Naive thymus-derived CD4-positive, alpha-beta T cell (primary cell): ENCODE results near the gene ZBTB46. TPM values are rescaled to one million over a fixed set of nuclear protein-coding genes. Genes with fewer than 3 reads are reported as not detected.
A peak's percentile ranks its signal among the peaks of the same experiment; 100 is the strongest.

ENCODE experiments used
- ATAC-seq: fragments of 150-1000 bp; cut with Tn5 transposase; 2 replicates; pipeline ENCODE4 v1.10.0; 2021; ENCODE audit warnings: mild to moderate bottlenecking, moderate library complexity
- CTCF ChIA-PET: fragments of 350-600 bp; sonication (Branson Sonifier 250); formaldehyde crosslinking; loops from one replicate; lab custom pipeline; 2021; ENCODE audit warnings: antibody characterized with exemption; lab: Charles Lee
- POLR2A ChIA-PET: fragments of 350-600 bp; sonication (Branson Sonifier 250); formaldehyde crosslinking; loops from one replicate; lab custom pipeline; 2021; ENCODE audit warnings: antibody characterized with exemption, inconsistent platforms; lab: Charles Lee
- DNase-seq, 9 donors: peaks; one replicate each; pipeline versions ENCODE4 v3.0.0 to v3.0.0-alpha.2; 2020 to 2022; ENCODE audit warnings: mixed read lengths in 1 of 9
- H3K27ac ChIP-seq: one replicate; pipeline ENCODE4 v1.7.0; 2013; ENCODE audit warnings: mild to moderate bottlenecking, low read depth, low read length, moderate library complexity
- H3K27me3 ChIP-seq, 2 donors: one replicate each; pipeline ENCODE4 v1.7.0; 2013; ENCODE audit warnings: low read length in 2 of 2, mild to moderate bottlenecking in 2 of 2, moderate library complexity in 2 of 2; ENCODE audit not compliant: control insufficient read depth in 2 of 2, insufficient read depth in 2 of 2
- H3K36me3 ChIP-seq, 3 experiments: 1 replicate in 2 of 3; 2 replicates in 1 of 3; pipeline ENCODE4 v1.7.0; 2013; ENCODE audit warnings: low read length in 3 of 3, mild to moderate bottlenecking in 3 of 3, moderate library complexity in 1 of 3; ENCODE audit not compliant: insufficient read depth in 3 of 3, control insufficient read depth in 2 of 3
- H3K4me1 ChIP-seq, 2 donors: one replicate each; pipeline ENCODE4 v1.7.0; 2013; ENCODE audit warnings: low read length in 2 of 2, mild to moderate bottlenecking in 2 of 2, moderate library complexity in 1 of 2; ENCODE audit not compliant: control insufficient read depth in 2 of 2, insufficient read depth in 2 of 2
- H3K4me3 ChIP-seq: 2 replicates; pipeline ENCODE4 v1.7.0; 2013; ENCODE audit warnings: mild to moderate bottlenecking, low read length
- H3K9me3 ChIP-seq, 3 experiments: 1 replicate in 2 of 3; 2 replicates in 1 of 3; pipeline ENCODE4 v1.7.0; 2013; ENCODE audit warnings: low read length in 3 of 3; ENCODE audit not compliant: control insufficient read depth in 2 of 3
- H3K27ac Mint-ChIP-seq, 9 donors: one replicate each; pipeline ENCODE4 v1.8.0; 2020 to 2022; ENCODE audit warnings: mixed read lengths in 9 of 9, mild to moderate bottlenecking in 8 of 9, moderate library complexity in 5 of 9, inconsistent platforms in 2 of 9
- H3K27me3 Mint-ChIP-seq, 5 donors: one replicate each; pipeline ENCODE4 v1.8.0; 2021 to 2022; ENCODE audit warnings: mixed read lengths in 5 of 5, mild to moderate bottlenecking in 1 of 5
- H3K36me3 Mint-ChIP-seq, 5 donors: one replicate each; pipeline ENCODE4 v1.8.0; 2020 to 2022; ENCODE audit warnings: mixed read lengths in 5 of 5, mild to moderate bottlenecking in 3 of 5, inconsistent platforms in 1 of 5
- H3K4me1 Mint-ChIP-seq, 7 donors: one replicate each; pipeline ENCODE4 v1.8.0; 2020 to 2022; ENCODE audit warnings: mixed read lengths in 7 of 7, mild to moderate bottlenecking in 3 of 7, inconsistent platforms in 1 of 7
- H3K4me3 Mint-ChIP-seq, 10 donors: one replicate each; pipeline ENCODE4 v1.8.0; 2020 to 2022; ENCODE audit warnings: mild to moderate bottlenecking in 10 of 10, mixed read lengths in 10 of 10, moderate library complexity in 6 of 10, inconsistent platforms in 2 of 10
- H3K9me3 Mint-ChIP-seq, 11 donors: one replicate each; pipeline ENCODE4 v1.8.0; 2020 to 2022; ENCODE audit warnings: mixed read lengths in 11 of 11, mild to moderate bottlenecking in 4 of 11, inconsistent platforms in 1 of 11, moderate library complexity in 1 of 11
- intact Hi-C, 2 donors: fragments of 100-400 bp; cut with micrococcal nuclease; formaldehyde crosslinking; loops; one replicate each; pipeline ENCODE4 v1.15.1; 2023
- polyA plus RNA-seq, 2 donors: library from polyadenylated mRNA; unstranded; fragments of 300-500 nt; fragmentation: Illumina TruSeq; gene quantifications; one replicate each; pipeline ENCODE4 v1.2.3, GENCODE V29; 2021
- total RNA-seq, 6 experiments: library from RNA in 5 of 6; stranded (reverse) in 5 of 6; gene quantifications; 1 replicate in 5 of 6; 2 replicates in 1 of 6; pipeline ENCODE4 v1.2.3 and lab custom pipeline; 2021 to 2026

The ZBTB46 gene
- total and polyA plus RNA-seq, 7 experiments from 2014 or later, result 0.03 to 1.7 (median 0.07) TPM; not detected in 1

GRCh38 chr20:63836458-63837344, 5.6 kb upstream of the ZBTB46 start:
- Histone ChIP-seq H3K9me3 (no peaks in the 10 kb centered on the region), H3K27ac (no peak overlapping the region), H3K4me3 (no peak overlapping the region), H3K36me3 (no peaks in the 10 kb centered on the region), H3K4me1 (no peaks in the 10 kb centered on the region), H3K27me3 (no peaks in the 10 kb centered on the region)
- Mint-ChIP-seq H3K4me3 (no peak overlapping the region), H3K9me3 (no peaks in the 10 kb centered on the region), H3K27me3 (peaks cover 0 to 25% (median 0%) of the 10 kb centered on the region in 5 donors), H3K4me1 (peaks cover 0 to 5% (median 0%) of the 10 kb centered on the region in 7 donors), H3K27ac (no peak overlapping the region), H3K36me3 (no peaks in the 10 kb centered on the region)
- POLR2A ChIA-PET, result no interaction called here
- ATAC-seq (no peak), DNase-seq (no peak)
- intact Hi-C loops, result no loop called here
- CTCF ChIA-PET, result no interaction called here

GRCh38 chr20:63835021-63835858, 4.2 kb upstream of the ZBTB46 start:
- Mint-ChIP-seq H3K9me3 (no peaks in the 10 kb centered on the region), H3K4me1 (peaks cover 0 to 5% (median 0%) of the 10 kb centered on the region in 7 donors), H3K27ac (no peak overlapping the region), H3K36me3 (no peaks in the 10 kb centered on the region), H3K27me3 (peaks cover 0 to 22% (median under 1%) of the 10 kb centered on the region in 5 donors), H3K4me3 (no peak overlapping the region)
- H3K27ac ChIP-seq, result no peak overlapping the region
- CTCF ChIA-PET, result interaction anchor here (0.6 kb wide), 1 partner anchor 10 kb away, joined by 3 read pairs; no protein-coding TSS in a partner anchor
- no peaks in the 10 kb centered on the region for H3K9me3 ChIP-seq
- DNase-seq (no peak), ATAC-seq (no peak)
- POLR2A ChIA-PET, result no interaction called here
- no peaks in the 10 kb centered on the region for H3K4me1 ChIP-seq
- H3K27me3 ChIP-seq, result no peaks in the 10 kb centered on the region
- H3K36me3 ChIP-seq, result no peaks in the 10 kb centered on the region
- intact Hi-C loops, result no loop called here
- H3K4me3 ChIP-seq, result no peak overlapping the region

DNA sequence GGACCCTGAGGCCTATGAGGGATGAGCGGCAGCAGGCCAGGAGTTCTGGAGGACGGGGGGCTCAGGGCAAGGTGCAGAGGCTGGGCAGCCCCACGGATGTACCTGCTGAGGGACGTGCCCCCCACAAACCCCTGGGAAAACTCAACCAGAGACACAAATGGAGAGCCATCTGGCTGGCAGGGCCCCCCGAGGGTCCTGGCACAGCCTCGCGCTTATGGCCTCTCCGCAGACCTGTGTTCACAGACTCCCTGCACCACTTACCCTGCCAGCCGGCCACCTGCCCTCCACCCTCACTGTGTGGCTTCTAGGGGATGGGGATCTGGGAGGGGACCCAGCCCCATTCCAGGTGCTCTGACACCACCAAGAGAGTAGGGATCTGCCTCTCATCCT, 3.4 kb upstream of the ZBTB46 start:
- H3K27me3 ChIP-seq, result peaks cover 0 to 6% of the 10 kb centered on the region in 2 donors
- Mint-ChIP-seq H3K36me3 (peaks cover 0 to 5% (median 0%) of the 10 kb centered on the region in 5 donors), H3K27me3 (peaks cover 7 to 28% (median 8%) of the 10 kb centered on the region in 5 donors), H3K4me1 (peaks cover 7 to 12% (median 7%) of the 10 kb centered on the region in 7 donors), H3K27ac (no peak overlapping the region), H3K9me3 (peaks cover 0 to 4% (median 0%) of the 10 kb centered on the region in 11 donors), H3K4me3 (no peak overlapping the region)
- ChIA-PET POLR2A (no interaction called here), CTCF (interaction anchor here (0.6 kb wide), 1 partner anchor 9 kb away, joined by 3 read pairs; no protein-coding TSS in a partner anchor)
- no peak for ATAC-seq
- no peak overlapping the region for H3K4me3 ChIP-seq
- DNase-seq, result no peak
- intact Hi-C loops, result no loop called here
- no peaks in the 10 kb centered on the region for H3K9me3 ChIP-seq
- H3K4me1 ChIP-seq, result peaks cover 4 to 6% of the 10 kb centered on the region in 2 donors
- H3K36me3 ChIP-seq, result no peaks in the 10 kb centered on the region
- no peak overlapping the region for H3K27ac ChIP-seq

- H3K4me3 Mint-ChIP-seq, result peak overlapping the region in 4 of 10 donors; percentile 45 to 75 (median 46)
- H3K4me1 Mint-ChIP-seq, result peaks cover 9 to 14% (median 10%) of the 10 kb centered on the region in 7 donors
- CTCF ChIA-PET, result interaction anchor here (0.7 kb wide), 1 partner anchor 266 kb away, joined by 3 read pairs; no protein-coding TSS in a partner anchor
- H3K9me3 Mint-ChIP-seq, result peaks cover 0 to 4% (median 0%) of the 10 kb centered on the region in 11 donors
- Histone ChIP-seq H3K4me1 (peaks cover 4 to 10% of the 10 kb centered on the region in 2 donors), H3K27ac (no peak overlapping the region), H3K27me3 (peaks cover 4 to 12% of the 10 kb centered on the region in 2 donors), H3K9me3 (no peaks in the 10 kb centered on the region), H3K36me3 (no peaks in the 10 kb centered on the region), H3K4me3 (no peak overlapping the region)
- peaks cover 0 to 5% (median 0%) of the 10 kb centered on the region in 5 donors for H3K36me3 Mint-ChIP-seq
- DNase-seq, result no peak
- POLR2A ChIA-PET, result no interaction called here
- H3K27ac Mint-ChIP-seq, result no peak overlapping the region
- peaks cover 12 to 34% (median 14%) of the 10 kb centered on the region in 5 donors for H3K27me3 Mint-ChIP-seq
- intact Hi-C loops, result no loop called here
- no peak for ATAC-seq
These were observed 2.9 kb upstream of the ZBTB46 start for GRCh38 chr20:63833776-63834490.

DNA sequence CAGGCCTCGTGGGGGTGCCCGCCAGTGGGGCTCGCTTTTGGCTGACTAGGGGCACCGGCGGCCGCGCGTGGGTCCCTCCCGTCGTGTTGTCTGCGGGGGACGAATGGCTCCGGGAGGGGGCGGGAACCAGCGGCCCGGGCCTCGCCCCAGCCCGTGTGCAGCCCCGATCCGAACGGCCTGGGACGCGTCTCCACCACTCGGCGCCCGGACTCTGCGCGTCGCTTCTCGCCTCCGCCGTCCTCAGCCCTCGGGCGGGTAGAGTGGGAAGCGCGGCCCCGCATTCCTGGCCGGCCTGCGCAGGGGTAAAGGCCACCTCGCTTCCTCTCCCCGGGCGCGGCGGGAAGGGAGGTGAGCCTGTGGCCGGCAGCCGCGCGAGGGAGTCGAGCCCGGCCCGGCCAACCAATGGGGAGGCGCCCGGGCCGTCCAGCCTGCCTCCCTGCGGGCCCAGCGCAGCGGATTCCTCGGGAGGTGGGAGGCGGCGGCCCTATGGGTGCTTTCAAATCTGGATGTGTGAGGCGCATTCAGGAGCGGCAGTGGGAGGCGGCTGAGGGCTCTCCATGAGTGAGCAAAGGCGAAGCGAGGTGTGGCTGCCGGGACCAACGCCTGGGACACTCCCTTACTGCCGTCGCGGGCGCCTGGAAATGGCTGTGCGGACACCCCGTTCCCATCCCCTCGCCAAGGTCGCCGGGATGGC, 1.1 kb upstream of the ZBTB46 start:
- intact Hi-C loops, result loop anchor here in 1 of 2 donors (2.0 kb wide), 1 partner anchor 31 kb away; no protein-coding TSS in a partner anchor
- Histone ChIP-seq H3K4me3 (no peak overlapping the region), H3K9me3 (no peaks in the 10 kb centered on the region), H3K36me3 (no peaks in the 10 kb centered on the region), H3K27ac (no peak overlapping the region), H3K4me1 (peaks cover 4 to 10% of the 10 kb centered on the region in 2 donors), H3K27me3 (peaks cover 4 to 24% of the 10 kb centered on the region in 2 donors)
- H3K27me3 Mint-ChIP-seq, result peaks cover 20 to 44% (median 25%) of the 10 kb centered on the region in 5 donors
- peak; percentile 24 for ATAC-seq
- DNase-seq, result no peak
- H3K36me3 Mint-ChIP-seq, result peaks cover 0 to 5% (median 0%) of the 10 kb centered on the region in 5 donors
- peak overlapping the region in 3 of 10 donors; percentile 9 to 75 (median 34) for H3K4me3 Mint-ChIP-seq
- H3K27ac Mint-ChIP-seq, result no peak overlapping the region
- peaks cover 9 to 12% (median 10%) of the 10 kb centered on the region in 7 donors for H3K4me1 Mint-ChIP-seq
- ChIA-PET CTCF (no interaction called here), POLR2A (no interaction called here)
- peaks cover 0 to 4% (median 0%) of the 10 kb centered on the region in 11 donors for H3K9me3 Mint-ChIP-seq
